ENCODE measurements around the gene BRCA2.

BRCA2 gene

GRCh38 chr13:32429433-32429909, 114.2 kb downstream of the BRCA2 start:
- TF ChIP-seq MYC (IDR thresholded peaks at IDR 0.05; ENCODE audit: low read depth, low read length) (no peak), MAX (IDR thresholded peaks at IDR 0.05; ENCODE audit: low read depth, low read length) (no peak), POLR2A (IDR thresholded peaks at IDR 0.05; ENCODE audit: extremely low read depth, insufficient read length) (no peak)
- TF ChIP-seq, protein P1, sequence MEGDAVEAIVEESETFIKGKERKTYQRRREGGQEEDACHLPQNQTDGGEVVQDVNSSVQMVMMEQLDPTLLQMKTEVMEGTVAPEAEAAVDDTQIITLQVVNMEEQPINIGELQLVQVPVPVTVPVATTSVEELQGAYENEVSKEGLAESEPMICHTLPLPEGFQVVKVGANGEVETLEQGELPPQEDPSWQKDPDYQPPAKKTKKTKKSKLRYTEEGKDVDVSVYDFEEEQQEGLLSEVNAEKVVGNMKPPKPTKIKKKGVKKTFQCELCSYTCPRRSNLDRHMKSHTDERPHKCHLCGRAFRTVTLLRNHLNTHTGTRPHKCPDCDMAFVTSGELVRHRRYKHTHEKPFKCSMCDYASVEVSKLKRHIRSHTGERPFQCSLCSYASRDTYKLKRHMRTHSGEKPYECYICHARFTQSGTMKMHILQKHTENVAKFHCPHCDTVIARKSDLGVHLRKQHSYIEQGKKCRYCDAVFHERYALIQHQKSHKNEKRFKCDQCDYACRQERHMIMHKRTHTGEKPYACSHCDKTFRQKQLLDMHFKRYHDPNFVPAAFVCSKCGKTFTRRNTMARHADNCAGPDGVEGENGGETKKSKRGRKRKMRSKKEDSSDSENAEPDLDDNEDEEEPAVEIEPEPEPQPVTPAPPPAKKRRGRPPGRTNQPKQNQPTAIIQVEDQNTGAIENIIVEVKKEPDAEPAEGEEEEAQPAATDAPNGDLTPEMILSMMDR (IDR thresholded peaks at IDR 0.05; ENCODE audit: low read depth, low read length) = no peak
- H3K4me3 ChIP-seq (ENCODE audit: low read depth, low read length) = no peak overlapping the region
- DNase-seq (ENCODE audit: low read depth) = no peak

- TF ChIP-seq POLR2A (IDR thresholded peaks at IDR 0.05; ENCODE audit: extremely low read depth, insufficient read length) (no peak), MYC (IDR thresholded peaks at IDR 0.05; ENCODE audit: low read depth, low read length) (no peak), MAX (IDR thresholded peaks at IDR 0.05; ENCODE audit: low read depth, low read length) (no peak)
- TF ChIP-seq, protein P1 (IDR thresholded peaks at IDR 0.05; ENCODE audit: low read depth, low read length) = no peak
- no peak for DNase-seq (ENCODE audit: low read depth)
- no peak overlapping the region for H3K4me3 ChIP-seq (ENCODE audit: low read depth, low read length)
These were observed 114.9 kb downstream of the BRCA2 start for GRCh38 chr13:32430018-32430747.

- H3K4me3 ChIP-seq (ENCODE audit: low read depth, low read length) = no peak overlapping the region
- DNase-seq (ENCODE audit: low read depth) = no peak
- TF ChIP-seq MYC (IDR thresholded peaks at IDR 0.05; ENCODE audit: low read depth, low read length) = no peak
- TF ChIP-seq MAX (IDR thresholded peaks at IDR 0.05; ENCODE audit: low read depth, low read length) = no peak
- TF ChIP-seq POLR2A (IDR thresholded peaks at IDR 0.05; ENCODE audit: extremely low read depth, insufficient read length) = no peak
- TF ChIP-seq, protein P1 (IDR thresholded peaks at IDR 0.05; ENCODE audit: low read depth, low read length) = no peak
These were observed 116.1 kb downstream of the BRCA2 start for GRCh38 chr13:32431361-32431760.

- DNase-seq (ENCODE audit: low read depth) = no peak
These were observed 117.5 kb downstream of the BRCA2 start for GRCh38 chr13:32432856-32433255.

GRCh38 chr13:32438871-32439270, 123.6 kb downstream of the BRCA2 start:
- DNase-seq (ENCODE audit: low read depth) = no peak
- TF ChIP-seq MAX (IDR thresholded peaks at IDR 0.05; ENCODE audit: low read depth, low read length) = no peak
- TF ChIP-seq POLR2A (IDR thresholded peaks at IDR 0.05; ENCODE audit: extremely low read depth, insufficient read length) = no peak
- no peak for TF ChIP-seq MYC (IDR thresholded peaks at IDR 0.05; ENCODE audit: low read depth, low read length)
- TF ChIP-seq, protein P1 (IDR thresholded peaks at IDR 0.05; ENCODE audit: low read depth, low read length) = no peak
- no peak overlapping the region for H3K4me3 ChIP-seq (ENCODE audit: low read depth, low read length)

More at GRCh38 chr13:32432856-32433255, 117.5 kb downstream of the BRCA2 start:
- no peak overlapping the region for H3K4me3 ChIP-seq (ENCODE audit: low read depth, low read length)
- no peak for TF ChIP-seq POLR2A (IDR thresholded peaks at IDR 0.05; ENCODE audit: extremely low read depth, insufficient read length)

- DNase-seq (ENCODE audit: low read depth) = peak; percentile 63
- H3K4me3 ChIP-seq (ENCODE audit: low read depth, low read length) = no peak overlapping the region
- TF ChIP-seq MAX (IDR thresholded peaks at IDR 0.05; ENCODE audit: low read depth, low read length) (no peak), MYC (IDR thresholded peaks at IDR 0.05; ENCODE audit: low read depth, low read length) (no peak), POLR2A (IDR thresholded peaks at IDR 0.05; ENCODE audit: extremely low read depth, insufficient read length) (no peak)
- TF ChIP-seq, protein P1 (IDR thresholded peaks at IDR 0.05; ENCODE audit: low read depth, low read length) = peak; percentile 38
These were observed 127.8 kb downstream of the BRCA2 start for GRCh38 chr13:32443111-32443510.

All from NB4 (cell line).